Mesenchymal stem cell (in vitro differentiated cells and primary cell): Measurements from ENCODE around the gene SLC25A45.
A peak's percentile ranks its signal among the peaks of the same experiment; 100 is the strongest.

Source experiments
- DNase-seq: peaks from one replicate; pipeline ENCODE4 v3.0.0-alpha.2; 2013
- H2AFZ ChIP-seq: one replicate; pipeline ENCODE4 v1.6.1; 2013; ENCODE audit warnings: low read depth, mild to moderate bottlenecking, control low read depth, inconsistent platforms, low read length, moderate library complexity
- H2AK5ac ChIP-seq: 2 replicates; pipeline ENCODE4 v1.6.1; 2013; ENCODE audit warnings: low read length, moderate library complexity, mild to moderate bottlenecking, inconsistent platforms; ENCODE audit not compliant: severe bottlenecking
- H2BK120ac ChIP-seq: one replicate; pipeline ENCODE4 v1.6.1; 2013; ENCODE audit warnings: low read depth, mild to moderate bottlenecking, inconsistent platforms, low read length, moderate library complexity
- H2BK12ac ChIP-seq, 2 experiments: one replicate each; pipeline ENCODE4 v1.6.1; 2013; ENCODE audit warnings: inconsistent platforms in 2 of 2, low read length in 2 of 2, mild to moderate bottlenecking in 2 of 2, moderate library complexity in 2 of 2, control low read depth in 1 of 2
- H2BK15ac ChIP-seq: one replicate; pipeline ENCODE4 v1.6.1; 2013; ENCODE audit warnings: mild to moderate bottlenecking, low read depth, inconsistent platforms; ENCODE audit not compliant: poor library complexity, severe bottlenecking
- H2BK5ac ChIP-seq: 2 replicates; pipeline ENCODE4 v1.6.1; 2013; ENCODE audit warnings: low read depth, mild to moderate bottlenecking, low read length, control low read depth, inconsistent platforms; ENCODE audit not compliant: poor library complexity, severe bottlenecking
- H3K14ac ChIP-seq, 2 experiments: one replicate each; pipeline ENCODE4 v1.6.1; 2013; ENCODE audit warnings: inconsistent platforms in 2 of 2, low read length in 2 of 2, control low read depth in 1 of 2, mild to moderate bottlenecking in 1 of 2, moderate library complexity in 1 of 2
- H3K18ac ChIP-seq, 2 experiments: one replicate each; pipeline ENCODE4 v1.6.1; 2013; ENCODE audit warnings: inconsistent platforms in 2 of 2, low read length in 2 of 2, control low read depth in 1 of 2, low read depth in 1 of 2, mild to moderate bottlenecking in 1 of 2
- H3K23ac ChIP-seq, 2 experiments: one replicate each; pipeline ENCODE4 v1.6.1; 2013; ENCODE audit warnings: inconsistent platforms in 2 of 2, low read length in 2 of 2, mild to moderate bottlenecking in 2 of 2, moderate library complexity in 2 of 2, control low read depth in 1 of 2
- H3K27ac ChIP-seq: 2 replicates; pipeline ENCODE4 v1.5.1; 2013; ENCODE audit warnings: mild to moderate bottlenecking, moderate library complexity, low read length, control low read depth, inconsistent platforms; ENCODE audit not compliant: poor library complexity, severe bottlenecking
- H3K27me3 ChIP-seq, 2 experiments: 2 replicates each; pipeline versions ENCODE4 v1.6.1 to v1.7.0; 2013; ENCODE audit warnings: low read length in 2 of 2, mild to moderate bottlenecking in 2 of 2, moderate library complexity in 2 of 2, control low read depth in 1 of 2, inconsistent platforms in 1 of 2; ENCODE audit not compliant: control insufficient read depth in 1 of 2, insufficient read depth in 1 of 2
- H3K36me3 ChIP-seq, 2 experiments: 2 replicates each; pipeline versions ENCODE4 v1.6.1 to v1.7.0; 2013; ENCODE audit warnings: low read length in 2 of 2, control low read depth in 1 of 2, inconsistent platforms in 1 of 2, low read depth in 1 of 2, mild to moderate bottlenecking in 1 of 2; ENCODE audit not compliant: insufficient read depth in 2 of 2, control insufficient read depth in 1 of 2
- H3K4ac ChIP-seq, 2 experiments: one replicate each; pipeline ENCODE4 v1.6.1; 2013; ENCODE audit warnings: inconsistent platforms in 2 of 2, low read length in 2 of 2, mild to moderate bottlenecking in 2 of 2, moderate library complexity in 2 of 2, control low read depth in 1 of 2, low read depth in 1 of 2
- H3K4me1 ChIP-seq: 2 replicates; pipeline ENCODE4 v1.6.1; 2013; ENCODE audit warnings: low read depth, low read length, control low read depth; ENCODE audit not compliant: control insufficient read depth, insufficient read depth
- H3K4me2 ChIP-seq: 2 replicates; pipeline ENCODE4 v1.6.1; 2013; ENCODE audit warnings: low read length, mild to moderate bottlenecking, inconsistent platforms; ENCODE audit not compliant: poor library complexity, severe bottlenecking
- H3K4me3 ChIP-seq, 2 experiments: 2 replicates each; pipeline versions ENCODE4 v1.5.1 to v1.7.0; 2013; ENCODE audit warnings: low read length in 2 of 2, mild to moderate bottlenecking in 2 of 2, control low read depth in 1 of 2, low read depth in 1 of 2; ENCODE audit not compliant: insufficient read depth in 1 of 2
- H3K79me1 ChIP-seq: replicated peaks from 2 replicates; pipeline ENCODE4 v1.6.1; 2013; ENCODE audit warnings: mild to moderate bottlenecking, control low read depth, low read length, inconsistent platforms; ENCODE audit not compliant: poor library complexity, severe bottlenecking
- H3K9ac ChIP-seq: 2 replicates; pipeline ENCODE4 v1.7.0; 2013; ENCODE audit warnings: mild to moderate bottlenecking, low read length, moderate library complexity
- H3K9me3 ChIP-seq: 2 replicates; pipeline ENCODE4 v1.7.0; 2013; ENCODE audit warnings: mild to moderate bottlenecking, low read length; ENCODE audit not compliant: control insufficient read depth
- H4K8ac ChIP-seq: one replicate; pipeline ENCODE4 v1.6.1; 2013; ENCODE audit warnings: inconsistent platforms, mild to moderate bottlenecking, low read length, moderate library complexity
- H4K91ac ChIP-seq: one replicate; pipeline ENCODE4 v1.6.1; 2013; ENCODE audit warnings: mild to moderate bottlenecking, low read length, inconsistent platforms
- whole genome bisulfite sequencing: methylation state at CpG from one replicate; pipeline ENCODE4 v1.1.7; 2013; ENCODE audit warnings: mixed read lengths; 5-methylcytosine and 5-hydroxymethylcytosine counted together

Gene SLC25A45

DNA sequence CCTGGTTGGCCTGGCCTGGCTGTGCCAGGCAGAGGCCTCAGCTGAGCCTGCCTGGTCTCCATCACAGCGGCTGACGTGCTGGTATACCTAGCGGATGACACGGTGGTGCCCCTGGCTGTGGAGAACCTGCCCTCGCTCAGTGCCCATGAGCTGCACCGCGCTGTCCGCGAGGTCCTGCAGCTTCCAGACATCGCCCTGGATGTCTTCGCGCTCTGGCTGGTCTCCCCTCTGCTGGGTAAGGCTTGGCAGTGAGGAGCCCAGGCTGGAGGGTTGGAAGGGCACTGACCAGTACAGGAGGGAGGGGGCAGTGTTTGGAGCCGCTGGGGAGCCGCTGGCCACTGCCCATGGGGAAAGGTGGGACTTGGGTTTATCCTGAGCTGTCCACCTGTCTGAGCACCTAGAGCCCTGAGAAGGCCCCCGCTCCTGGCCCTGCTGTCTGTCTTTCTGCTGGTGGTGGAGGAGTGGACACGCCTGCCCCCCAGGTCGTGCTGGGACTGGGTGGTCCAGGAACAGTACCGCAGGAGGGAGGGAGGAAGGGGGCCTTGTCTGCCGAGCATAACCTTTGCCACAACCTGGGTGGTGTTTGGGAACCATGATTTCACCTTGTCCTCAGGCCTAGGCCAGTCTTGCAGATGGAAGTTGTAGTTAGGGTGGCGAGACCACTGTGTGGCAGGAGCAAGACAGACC, 7.0 kb upstream of the SLC25A45 start:
- no peaks in the 10 kb centered on the region for H3K27me3 ChIP-seq
- H2AFZ ChIP-seq = no peak overlapping the region
- H3K27ac ChIP-seq = no peak overlapping the region
- H2BK12ac ChIP-seq = peak overlapping the region; percentile 18 to 85
- H3K36me3 ChIP-seq = peaks cover 39 to 42% of the 10 kb centered on the region in 2 experiments
- no peak overlapping the region for H3K18ac ChIP-seq
- peak overlapping the region; percentile 86 for H2BK120ac ChIP-seq
- 92% methylated on average over 20 of the region's 20 CpGs for WGBS
- DNase-seq = peak; percentile 23
- peak overlapping the region; percentile 48 to 58 for H3K4ac ChIP-seq
- H3K4me1 ChIP-seq = peaks cover 54% of the 10 kb centered on the region
- H3K4me2 ChIP-seq = no peak overlapping the region
- peak overlapping the region; percentile 81 for H4K8ac ChIP-seq
- H3K14ac ChIP-seq = peak overlapping the region in 1 of 2 experiments; percentile 85
- peak overlapping the region; percentile 64 for H3K9ac ChIP-seq
- no peak overlapping the region for H2BK15ac ChIP-seq
- peaks cover 48% of the 10 kb centered on the region for H3K79me1 ChIP-seq
- H3K9me3 ChIP-seq = no peaks in the 10 kb centered on the region
- no peak overlapping the region for H3K23ac ChIP-seq
- no peak overlapping the region for H2BK5ac ChIP-seq
- peak overlapping the region in 1 of 2 experiments; percentile 68 for H3K4me3 ChIP-seq
- H4K91ac ChIP-seq = peak overlapping the region; percentile 2
- peak overlapping the region; percentile 23 for H2AK5ac ChIP-seq

DNA sequence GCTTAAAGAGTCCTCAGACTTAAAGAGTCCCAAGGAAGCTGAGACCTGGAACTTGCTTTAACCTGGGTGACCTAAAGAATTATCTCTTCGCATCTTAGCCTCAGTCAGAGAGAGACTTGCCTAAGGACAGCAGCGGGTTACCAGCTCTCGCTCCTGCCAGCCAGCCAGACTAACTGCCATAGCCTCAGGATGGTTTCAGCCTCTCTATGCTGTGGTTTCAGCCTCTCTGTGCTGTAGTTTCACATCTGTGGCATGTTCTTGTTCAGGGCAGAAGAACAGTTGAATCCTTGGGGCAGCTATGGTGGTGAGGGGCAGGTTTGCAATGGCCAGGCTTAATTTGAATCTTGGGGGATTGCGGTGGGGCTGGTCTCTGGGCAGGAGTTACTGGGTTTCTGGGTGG, 6.3 kb upstream of the SLC25A45 start:
- Histone ChIP-seq H2BK120ac (no peak overlapping the region), H4K8ac (no peak overlapping the region), H3K79me1 (peaks cover 44% of the 10 kb centered on the region), H3K18ac (no peak overlapping the region), H2BK12ac (no peak overlapping the region), H3K27ac (no peak overlapping the region), H3K4ac (peak overlapping the region; percentile 35 to 58), H3K36me3 (peaks cover 32 to 35% of the 10 kb centered on the region in 2 experiments), H2BK15ac (no peak overlapping the region), H3K14ac (no peak overlapping the region), H2AFZ (no peak overlapping the region), H3K23ac (peak overlapping the region in 1 of 2 experiments; percentile 16), H3K4me2 (no peak overlapping the region), H3K9me3 (no peaks in the 10 kb centered on the region), H2BK5ac (no peak overlapping the region), H3K9ac (peak overlapping the region; percentile 61), H2AK5ac (peak overlapping the region; percentile 27), H4K91ac (no peak overlapping the region), H3K4me3 (peak overlapping the region in 1 of 2 experiments; percentile 68), H3K4me1 (peaks cover 59% of the 10 kb centered on the region), H3K27me3 (no peaks in the 10 kb centered on the region)
- peak; percentile 30 for DNase-seq
- 95% methylated on average over 4 of the region's 4 CpGs for WGBS

DNA sequence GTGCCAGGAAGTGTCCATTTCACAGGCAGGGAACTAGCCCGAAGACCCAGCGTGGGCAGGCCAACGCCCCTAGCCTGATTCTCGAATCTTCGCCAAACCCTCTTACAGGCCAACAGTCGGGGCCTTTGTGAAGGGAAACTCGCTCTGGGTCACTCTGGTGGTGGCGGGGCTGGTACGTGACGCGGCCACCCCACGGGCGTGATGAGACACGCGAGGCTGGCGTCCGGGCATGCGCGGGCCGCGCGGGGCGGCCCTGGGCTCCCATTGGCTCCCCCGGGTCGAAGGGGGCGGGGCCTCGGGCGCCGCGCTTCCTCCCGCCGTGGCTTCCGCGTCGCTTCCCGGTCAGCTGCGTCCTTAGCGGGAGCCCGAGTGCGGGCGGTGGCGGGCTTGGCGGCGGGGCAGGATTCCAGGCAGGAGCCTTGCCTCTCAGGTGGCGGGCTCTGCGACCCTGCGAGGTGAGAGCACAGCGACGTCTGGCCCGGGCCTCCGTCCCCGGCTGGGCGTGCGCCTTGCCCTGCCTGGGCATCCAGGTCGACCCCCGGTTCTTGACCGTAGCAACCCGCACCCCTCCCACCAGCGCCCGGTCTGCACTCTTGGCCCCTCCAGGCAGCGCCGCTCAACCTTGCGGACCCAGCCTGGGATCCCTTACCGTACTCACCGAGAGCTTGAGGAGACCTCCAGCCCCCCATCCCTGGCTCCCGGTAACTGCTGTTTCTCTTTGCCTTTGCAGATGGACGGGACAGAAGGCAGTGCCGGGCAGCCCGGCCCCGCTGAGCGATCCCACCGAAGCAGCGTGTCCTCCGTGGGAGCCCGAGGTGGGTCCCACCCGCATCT, 4.1 kb upstream of the SLC25A45 start, which contains the start of gene FRMD8:
Gene FRMD8 (plus strand): TSS at position 331 of the 834 bp plus-strand sequence. CDS start 400 bp downstream, at position 731.
- H3K14ac ChIP-seq = peak within 1 kb of the TSS in 1 of 2 experiments; percentile 99
- peak within 1 kb of the TSS; percentile 92 to 96 for H3K4me3 ChIP-seq
- peak within 1 kb of the TSS; percentile 79 to 96 for H3K4ac ChIP-seq
- H2BK12ac ChIP-seq = peak within 1 kb of the TSS; percentile 96 to 98
- peak within 1 kb of the TSS; percentile 97 for H3K18ac ChIP-seq
- H3K23ac ChIP-seq = peak within 1 kb of the TSS in 1 of 2 experiments; percentile 75
- peaks cover 25% of the 10 kb centered on the region for H3K79me1 ChIP-seq
- H4K91ac ChIP-seq = peak within 1 kb of the TSS; percentile 98
- H2BK5ac ChIP-seq = peak within 1 kb of the TSS; percentile 24
- no peaks in the 10 kb centered on the region for H3K27me3 ChIP-seq
- peak within 1 kb of the TSS; percentile 78 for H3K4me2 ChIP-seq
- DNase-seq = peak; percentile 87
- no peaks in the 10 kb centered on the region for H3K9me3 ChIP-seq
- peak within 1 kb of the TSS; percentile 73 for H2AK5ac ChIP-seq
- H3K27ac ChIP-seq = peak within 1 kb of the TSS; percentile 42
- peaks cover 13% of the 10 kb centered on the region in 2 experiments for H3K36me3 ChIP-seq
- H4K8ac ChIP-seq = peak within 1 kb of the TSS; percentile 99
- WGBS = 12% methylated on average over 46 of the region's 76 CpGs
- peaks cover 63% of the 10 kb centered on the region for H3K4me1 ChIP-seq
- peak within 1 kb of the TSS; percentile 95 for H2BK120ac ChIP-seq
- no peak within 1 kb of the TSS for H2AFZ ChIP-seq
- H2BK15ac ChIP-seq = peak within 1 kb of the TSS; percentile 93
- H3K9ac ChIP-seq = peak within 1 kb of the TSS; percentile 95
